EH (cell line): Measurements from ENCODE around the gene MR1.
A peak's percentile ranks its signal among the peaks of the same experiment; 100 is the strongest.

ENCODE experiments used
- DNase-seq: peaks from one replicate; pipeline ENCODE4 v3.0.0-alpha.2; 2015; ENCODE audit warnings: low read depth

MR1 gene

DNA sequence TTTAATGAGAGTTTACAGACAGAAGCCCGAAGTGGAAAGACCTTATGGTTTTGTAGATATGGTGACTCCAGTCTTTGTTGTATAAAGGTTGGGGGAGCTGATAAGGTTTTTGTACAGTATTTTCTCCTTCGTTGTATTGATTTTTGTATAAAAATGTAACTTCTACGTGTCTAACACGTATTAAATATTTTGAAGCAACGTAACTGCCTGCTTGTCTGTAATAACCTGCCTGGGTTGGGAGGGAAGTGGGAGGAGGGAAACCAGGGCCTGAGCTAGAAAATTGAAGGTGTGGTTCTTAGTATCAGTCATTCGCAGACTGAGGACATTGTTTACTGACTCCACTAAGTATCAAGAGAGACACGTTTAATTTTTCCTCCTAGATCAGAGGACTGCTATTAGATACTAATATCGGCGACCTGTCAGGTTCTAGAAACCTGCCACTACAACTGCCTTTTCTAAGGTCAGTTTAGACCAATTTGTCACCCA, 56.9 kb downstream of the MR1 start:
- DNase-seq, result no peak

GRCh38 chr1:181091309-181092040, 57.7 kb downstream of the MR1 start:
- DNase-seq, result no peak

DNA sequence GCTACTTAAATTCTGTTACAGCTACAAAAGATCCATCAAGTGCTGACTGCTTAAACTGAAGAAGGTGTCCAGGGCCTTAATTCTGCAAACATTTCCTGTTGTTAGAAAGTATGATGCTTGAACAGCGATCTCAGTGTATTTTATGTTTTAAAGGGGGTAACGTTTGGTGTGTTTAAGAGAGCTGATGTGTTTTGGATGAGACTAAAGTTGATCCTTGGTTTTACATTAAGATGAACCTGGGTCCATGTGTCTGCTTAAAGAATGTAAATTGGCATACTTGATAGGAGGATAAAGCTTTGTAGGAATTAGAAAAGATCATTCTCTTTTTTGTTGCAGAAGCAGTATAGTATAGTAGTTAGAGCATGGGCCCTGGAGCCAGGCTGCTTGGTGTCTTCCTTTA, 58.3 kb downstream of the MR1 start:
- DNase-seq, result no peak

DNA sequence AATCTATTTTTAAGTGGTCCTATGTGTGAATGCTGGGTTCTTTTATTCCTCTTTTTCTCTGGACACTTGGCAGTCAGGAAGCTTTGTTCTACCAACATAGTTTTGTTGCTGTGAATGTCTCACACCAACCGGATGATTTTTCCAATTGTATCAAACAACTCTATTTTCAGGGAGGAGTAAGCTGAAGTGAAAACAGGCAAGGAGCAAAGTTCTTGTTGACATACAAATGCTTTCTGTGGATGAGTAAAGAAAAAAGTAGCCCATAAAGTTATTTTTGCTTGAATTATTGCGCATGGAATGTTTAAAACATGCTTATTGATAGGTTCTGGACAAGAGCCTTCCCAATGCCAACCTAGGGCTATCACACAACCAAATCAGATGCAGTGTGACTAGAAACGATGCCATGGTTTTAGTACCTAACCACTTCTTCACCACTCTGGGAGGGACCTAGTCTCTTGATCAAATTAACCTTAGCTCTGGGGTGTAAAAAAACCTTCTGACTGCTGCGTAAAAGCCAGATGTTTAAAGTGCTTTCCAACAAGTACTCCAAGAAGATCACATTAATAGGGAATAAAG, 59.2 kb downstream of the MR1 start:
- DNase-seq, result no peak

DNA sequence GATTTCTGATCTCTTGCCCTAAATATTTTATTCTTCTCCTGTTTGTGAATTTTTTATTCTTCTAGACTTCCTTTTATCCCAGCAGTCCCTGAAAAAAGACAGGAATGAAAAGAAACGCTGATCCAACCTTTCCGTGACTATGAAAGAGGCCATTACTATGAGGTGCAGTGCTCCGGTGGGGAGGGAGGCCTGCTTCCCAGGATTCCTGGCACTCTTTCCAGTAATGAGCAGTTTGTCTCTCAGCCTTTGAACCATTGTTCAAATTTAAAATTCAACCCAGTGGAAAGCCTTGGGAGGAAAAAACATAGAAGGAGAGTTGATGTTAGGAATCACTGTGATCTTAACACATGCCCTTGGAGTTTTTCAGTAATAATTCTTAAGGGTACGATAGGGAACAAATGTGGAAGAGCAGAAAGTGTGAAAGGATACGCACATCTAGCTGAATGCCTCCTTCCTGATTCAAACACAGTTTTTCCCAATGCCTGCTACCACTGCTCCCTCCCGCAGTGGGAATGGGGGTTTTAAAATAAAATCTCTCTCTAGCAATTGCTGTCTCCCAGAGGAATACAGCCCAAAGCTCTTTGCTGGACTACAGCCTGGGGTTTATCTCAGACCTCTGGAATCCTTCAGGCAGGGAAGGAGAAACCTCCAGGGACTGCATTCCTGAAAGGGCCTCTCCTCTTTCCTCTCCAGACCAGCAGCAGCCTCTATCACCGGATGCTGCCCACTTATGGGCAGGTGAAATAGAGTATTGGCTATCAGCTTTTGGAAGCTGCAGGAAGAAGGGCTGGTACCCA, 60.8 kb downstream of the MR1 start:
- DNase-seq, result peak; percentile 97

DNA sequence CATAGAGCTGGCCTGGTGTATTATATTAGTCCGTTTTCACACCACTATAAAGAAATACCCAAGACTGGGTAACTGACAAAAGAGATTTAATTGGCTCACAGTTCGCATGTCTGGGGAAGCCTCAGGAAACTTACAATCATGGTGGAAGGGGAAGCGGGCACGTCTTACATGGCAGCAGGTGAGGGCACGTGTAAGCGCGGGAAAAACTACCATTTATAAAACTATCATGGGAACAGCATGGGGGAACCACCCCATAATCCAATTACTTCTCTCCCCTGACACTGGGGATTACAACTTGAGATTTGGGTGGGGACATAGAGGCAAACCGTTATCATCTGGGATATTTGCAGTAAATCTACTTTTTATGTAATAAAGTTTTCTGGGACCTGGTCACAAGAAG, 61.5 kb downstream of the MR1 start:
- no peak for DNase-seq

DNA sequence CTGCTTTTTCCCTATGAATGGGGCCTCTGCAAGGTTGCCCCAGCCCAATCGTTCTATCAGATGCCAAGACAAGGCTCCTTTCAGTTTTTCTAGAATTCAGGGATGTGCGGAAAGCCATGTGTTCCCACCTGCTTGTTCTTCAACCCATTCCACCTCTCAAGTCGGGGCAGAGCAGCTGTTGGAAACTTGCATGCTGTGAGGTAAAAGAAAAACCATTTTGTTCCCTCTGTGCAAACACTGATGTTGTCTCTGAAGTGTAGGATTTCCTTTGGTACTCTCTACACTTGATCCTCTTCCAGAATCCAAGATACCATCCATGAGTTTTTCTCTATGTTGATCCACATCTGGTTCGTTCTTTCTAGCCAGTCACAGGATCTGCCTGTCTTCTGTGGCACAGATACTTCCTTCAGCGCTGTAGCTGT, 62.0 kb downstream of the MR1 start:
- no peak for DNase-seq

DNA sequence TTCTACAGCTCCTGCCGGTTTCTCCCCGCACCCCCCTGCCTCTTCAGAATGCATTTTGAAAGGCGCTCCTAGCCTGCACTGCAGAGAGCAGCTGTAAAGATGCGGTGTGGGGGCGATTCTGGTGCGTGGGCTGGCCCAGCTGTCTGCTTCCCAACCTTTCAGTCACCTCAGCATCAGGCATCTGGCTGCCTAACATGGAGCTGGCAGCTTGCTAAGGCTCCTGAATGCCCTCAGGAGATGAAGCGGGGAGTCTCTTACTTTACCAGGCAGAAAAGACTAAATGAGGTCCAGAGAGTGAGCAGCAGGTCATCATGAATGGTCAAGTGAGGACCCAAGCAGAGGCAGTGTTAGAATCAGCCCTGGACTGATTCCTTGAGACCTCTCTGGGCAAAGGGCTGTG, 63.5 kb downstream of the MR1 start:
- peak; percentile 37 for DNase-seq

GRCh38 chr1:181099152-181100014, 65.6 kb downstream of the MR1 start:
- DNase-seq, result peak; percentile 83

GRCh38 chr1:181100015-181100905, 66.5 kb downstream of the MR1 start:
- peak; percentile 74 for DNase-seq

DNA sequence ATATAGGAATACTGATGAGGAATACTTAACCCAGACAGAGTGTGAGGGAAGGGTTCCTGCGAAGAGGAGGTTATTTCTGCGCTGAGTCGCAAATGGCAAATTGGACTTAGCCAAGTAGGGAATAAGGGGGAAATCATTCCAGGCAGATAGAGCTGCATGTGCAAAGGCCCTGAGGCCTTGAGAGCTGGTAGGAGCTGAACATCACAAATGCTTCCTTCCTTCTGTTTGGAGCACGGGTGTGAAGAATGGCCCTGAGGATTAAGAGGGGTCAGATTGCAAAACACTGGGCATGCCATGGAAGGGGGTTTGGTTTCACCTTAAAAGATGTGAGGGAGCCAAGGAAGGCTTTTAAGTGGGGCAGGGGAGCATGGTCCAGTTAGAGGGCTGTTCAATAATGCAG, 67.2 kb downstream of the MR1 start:
- DNase-seq, result no peak

GRCh38 chr1:181101581-181102226, 67.9 kb downstream of the MR1 start:
- DNase-seq, result peak; percentile 85

GRCh38 chr1:181102841-181103240, 69.1 kb downstream of the MR1 start:
- DNase-seq, result no peak

DNA sequence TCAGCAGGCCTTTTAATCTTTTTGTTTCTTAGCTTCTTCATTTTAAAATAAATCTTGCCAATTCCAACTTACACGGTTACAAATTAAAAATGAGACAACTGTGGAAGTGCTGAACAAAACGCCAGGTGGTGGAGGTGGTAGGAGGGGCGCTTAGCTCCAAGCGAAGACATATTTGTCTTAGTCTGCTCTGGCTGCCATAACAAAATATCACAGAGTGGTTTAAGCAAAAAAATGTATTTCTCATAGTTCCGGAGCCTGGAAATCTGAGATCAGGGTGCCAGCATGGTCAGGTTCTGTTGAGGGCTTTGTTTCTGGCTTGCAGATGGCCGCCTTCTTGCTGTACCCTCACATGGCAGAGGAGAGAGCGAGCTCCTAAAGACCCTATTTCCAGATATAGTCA, 69.6 kb downstream of the MR1 start:
- no peak for DNase-seq

DNA sequence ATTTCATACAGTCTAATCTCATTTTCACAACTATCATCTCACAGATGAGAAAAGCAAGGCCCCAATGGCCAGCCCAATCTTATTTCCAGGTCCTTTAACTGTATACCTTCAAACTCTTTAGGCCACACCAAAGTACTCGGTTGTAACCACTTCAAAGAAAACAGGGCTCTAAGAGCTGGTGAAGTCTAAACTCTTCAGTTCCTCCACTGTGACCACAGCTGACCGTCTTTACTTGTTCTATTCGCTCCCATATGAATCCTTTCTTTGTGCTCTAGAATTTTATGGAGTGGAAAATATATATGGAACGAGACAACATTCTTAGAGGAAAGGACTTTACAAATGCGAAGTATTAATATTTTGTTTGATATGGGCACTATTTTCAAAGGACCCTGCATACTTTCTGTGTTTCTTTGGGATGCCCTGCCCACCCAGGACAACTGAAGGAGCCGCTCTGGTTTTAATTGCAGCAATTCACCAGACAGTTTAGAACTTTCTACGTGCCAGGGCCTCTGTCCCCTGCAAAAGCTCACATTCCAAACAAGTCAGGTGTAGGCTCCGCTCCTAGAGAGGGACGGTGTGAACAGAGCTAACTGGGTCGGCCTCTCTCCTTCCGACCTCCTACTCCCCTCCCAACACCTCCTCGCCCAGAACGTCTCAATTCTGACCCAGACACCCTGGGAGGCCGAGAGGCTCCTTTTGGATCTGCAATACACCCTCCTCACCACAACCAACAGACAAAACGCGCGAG, 70.4 kb downstream of the MR1 start:
- peak; percentile 40 for DNase-seq

- DNase-seq, result no peak
These were observed 71.0 kb downstream of the MR1 start for GRCh38 chr1:181104790-181105133.

DNA sequence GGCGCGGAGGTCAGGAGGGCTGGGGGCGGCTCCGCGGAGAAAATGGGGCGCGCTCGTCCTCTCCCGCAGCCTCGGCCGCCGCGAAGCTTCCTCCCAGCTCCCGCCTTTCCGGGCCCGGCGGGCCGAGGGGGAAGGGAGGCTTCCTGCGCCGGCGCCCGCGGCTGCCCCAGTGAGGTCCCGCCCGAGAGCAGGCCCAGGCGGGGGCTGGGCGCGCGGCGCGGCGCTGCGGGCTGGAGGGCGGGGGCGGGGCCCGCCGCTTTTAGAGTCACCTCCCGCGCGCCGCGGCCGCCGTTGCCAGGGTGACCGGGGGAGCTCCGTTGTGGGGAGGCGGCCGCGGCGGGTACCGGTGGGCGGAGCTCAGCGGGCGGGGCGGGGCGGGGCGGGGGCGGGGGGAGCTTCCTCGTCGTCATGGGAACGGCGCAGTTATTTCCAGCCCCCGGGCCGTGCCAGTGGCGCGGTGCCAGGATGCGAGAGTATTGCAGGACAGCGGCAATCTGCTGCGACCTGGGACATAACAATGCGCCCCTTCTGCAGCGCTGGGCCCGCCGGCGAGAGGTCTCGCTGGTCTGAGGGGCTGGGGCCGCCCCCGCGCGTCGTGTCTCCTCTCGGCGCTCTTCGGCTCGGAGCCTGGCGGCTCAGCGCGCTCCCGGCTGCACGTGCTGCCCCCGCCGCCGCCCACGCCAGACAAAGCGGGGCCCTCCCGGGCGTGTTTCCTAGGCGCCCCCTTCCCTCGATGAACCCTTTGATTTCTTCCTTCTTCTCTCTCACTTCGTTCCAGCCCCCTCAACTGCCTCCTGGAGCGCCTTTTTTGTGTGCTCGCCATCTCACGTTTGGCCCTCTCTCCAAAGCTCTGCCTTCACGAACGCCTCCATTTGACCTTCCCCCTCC, 71.6 kb downstream of the MR1 start:
- DNase-seq, result peak; percentile 92

- DNase-seq, result no peak
These were observed 72.2 kb downstream of the MR1 start for GRCh38 chr1:181106022-181106312.

GRCh38 chr1:181106479-181106878, 72.7 kb downstream of the MR1 start:
- no peak for DNase-seq
